GM12864 (cell line): ENCODE results near the gene CHRM1.

Source experiments
- DNase-seq: peaks from one replicate; pipeline ENCODE4 v3.0.0-alpha.2; 2011; ENCODE audit warnings: low read depth
- H3K4me3 ChIP-seq: 2 replicates; pipeline ENCODE4 v1.5.1; 2011; ENCODE audit warnings: mild to moderate bottlenecking, low read depth, low read length, control low read depth
- TF ChIP-seq, protein P1 (sequence below): IDR thresholded peaks from 2 replicates; pipeline ENCODE4 v1.5.1; 2011; ENCODE audit warnings: low read depth, mild to moderate bottlenecking, moderate library complexity, low read length, control low read depth, inconsistent platforms; ENCODE audit errors: missing control alignments

CHRM1 gene

DNA sequence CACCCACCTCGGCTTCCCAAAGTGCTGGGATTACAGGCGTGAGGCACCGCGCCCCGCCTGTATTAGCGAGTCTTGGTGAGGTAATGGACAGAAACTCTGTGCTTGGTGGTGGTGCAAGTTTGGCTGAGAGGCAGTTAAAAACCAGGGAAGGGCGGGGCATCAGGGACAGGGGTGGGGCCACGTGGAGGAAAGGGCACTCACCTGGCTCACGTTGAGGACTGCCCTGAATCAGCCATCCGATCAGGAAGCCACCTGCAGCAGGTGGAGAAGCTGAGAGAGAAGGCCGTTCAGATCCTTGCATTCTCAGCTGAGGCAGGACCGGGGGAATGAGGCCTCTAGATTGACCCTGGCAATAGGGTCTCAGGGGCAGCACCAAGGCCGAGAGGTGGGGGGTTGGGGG lies 12.1 kb upstream of the CHRM1 start:
- no peak for DNase-seq
- TF ChIP-seq, protein P1, sequence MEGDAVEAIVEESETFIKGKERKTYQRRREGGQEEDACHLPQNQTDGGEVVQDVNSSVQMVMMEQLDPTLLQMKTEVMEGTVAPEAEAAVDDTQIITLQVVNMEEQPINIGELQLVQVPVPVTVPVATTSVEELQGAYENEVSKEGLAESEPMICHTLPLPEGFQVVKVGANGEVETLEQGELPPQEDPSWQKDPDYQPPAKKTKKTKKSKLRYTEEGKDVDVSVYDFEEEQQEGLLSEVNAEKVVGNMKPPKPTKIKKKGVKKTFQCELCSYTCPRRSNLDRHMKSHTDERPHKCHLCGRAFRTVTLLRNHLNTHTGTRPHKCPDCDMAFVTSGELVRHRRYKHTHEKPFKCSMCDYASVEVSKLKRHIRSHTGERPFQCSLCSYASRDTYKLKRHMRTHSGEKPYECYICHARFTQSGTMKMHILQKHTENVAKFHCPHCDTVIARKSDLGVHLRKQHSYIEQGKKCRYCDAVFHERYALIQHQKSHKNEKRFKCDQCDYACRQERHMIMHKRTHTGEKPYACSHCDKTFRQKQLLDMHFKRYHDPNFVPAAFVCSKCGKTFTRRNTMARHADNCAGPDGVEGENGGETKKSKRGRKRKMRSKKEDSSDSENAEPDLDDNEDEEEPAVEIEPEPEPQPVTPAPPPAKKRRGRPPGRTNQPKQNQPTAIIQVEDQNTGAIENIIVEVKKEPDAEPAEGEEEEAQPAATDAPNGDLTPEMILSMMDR, result no peak
- H3K4me3 ChIP-seq, result no peak overlapping the region

DNA sequence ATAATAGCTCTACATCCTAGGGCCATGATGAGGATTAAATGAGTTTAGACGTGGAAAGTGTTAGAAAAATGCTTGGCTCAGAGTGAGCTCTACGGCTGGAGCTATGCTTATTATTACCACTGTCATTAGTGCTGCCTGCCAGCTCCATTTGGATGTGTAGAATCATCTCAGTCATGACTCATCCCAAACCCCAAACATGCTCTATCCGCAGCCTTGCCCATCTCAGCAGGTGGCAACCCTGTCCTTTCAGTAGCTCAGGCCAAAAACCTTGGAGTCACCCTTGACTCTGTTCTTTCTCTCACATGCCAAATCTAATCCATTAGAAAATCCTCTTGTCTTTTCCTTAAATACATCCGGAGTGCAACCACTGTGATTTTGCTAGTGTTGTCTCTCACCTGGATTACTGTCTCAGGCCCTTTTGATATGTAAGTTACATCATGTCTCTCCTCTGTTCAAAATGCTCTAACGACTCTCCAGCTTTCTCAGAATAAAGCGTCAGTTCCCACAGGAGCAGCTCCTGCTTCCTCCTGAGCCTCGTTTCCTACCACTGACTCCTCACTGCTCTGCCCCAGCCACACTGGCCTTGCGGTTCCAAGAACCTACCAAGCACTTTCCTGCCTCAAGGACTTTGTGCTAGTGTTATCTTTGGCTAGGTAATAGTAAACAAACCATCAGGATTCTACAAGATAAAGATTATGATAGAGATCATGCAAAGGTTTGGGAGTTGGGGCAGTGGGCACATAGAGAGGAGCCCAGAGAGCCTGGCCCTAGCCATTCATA lies 10.5 kb upstream of the CHRM1 start:
- TF ChIP-seq, protein P1, result no peak
- DNase-seq, result no peak

DNA sequence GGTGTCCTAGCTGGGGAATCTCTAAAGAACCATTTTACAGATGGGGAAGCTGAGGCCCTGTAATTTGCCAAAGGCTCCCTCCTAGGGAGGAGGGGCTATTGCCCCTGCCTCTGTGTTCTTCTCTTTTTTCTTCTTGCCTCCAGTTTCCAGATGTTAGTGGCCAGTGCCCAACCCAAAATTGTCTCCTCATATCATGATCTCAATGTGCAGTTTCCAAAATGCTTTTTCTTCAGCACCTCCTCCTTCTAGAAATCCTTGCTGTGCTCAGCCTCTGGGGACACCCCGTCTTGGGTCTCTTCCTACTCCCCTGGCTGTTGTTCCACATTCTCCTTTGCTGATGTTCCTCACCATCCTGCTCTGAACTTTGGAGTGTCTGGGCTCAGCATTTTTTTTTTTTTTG lies 9.5 kb upstream of the CHRM1 start:
- TF ChIP-seq, protein P1, result no peak
- no peak overlapping the region for H3K4me3 ChIP-seq
- DNase-seq, result no peak

More for the DNA sequence above, 10.5 kb upstream of the CHRM1 start:
- H3K4me3 ChIP-seq, result no peak overlapping the region

DNA sequence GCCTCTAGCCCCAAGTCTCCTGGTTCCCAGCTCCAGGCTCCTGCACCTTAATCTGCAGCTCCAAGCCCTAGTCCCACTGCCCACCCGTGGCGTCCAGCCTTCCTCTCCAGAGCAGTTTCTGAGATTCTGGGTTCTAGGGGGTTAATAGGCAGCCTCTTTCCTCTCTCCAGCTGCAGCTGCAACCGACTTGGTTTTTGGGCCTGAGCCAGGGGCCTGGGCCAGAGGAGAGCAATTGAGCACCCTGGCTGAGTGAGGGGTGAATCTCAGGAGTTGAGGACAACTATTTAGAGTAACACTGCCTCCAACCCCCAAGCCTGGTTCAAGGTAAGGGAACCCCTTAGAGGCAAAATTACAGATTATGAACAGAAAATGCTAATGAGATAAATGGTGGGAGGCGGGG lies 9.0 kb upstream of the CHRM1 start:
- no peak for DNase-seq
- TF ChIP-seq, protein P1, result no peak
- H3K4me3 ChIP-seq, result no peak overlapping the region

DNA sequence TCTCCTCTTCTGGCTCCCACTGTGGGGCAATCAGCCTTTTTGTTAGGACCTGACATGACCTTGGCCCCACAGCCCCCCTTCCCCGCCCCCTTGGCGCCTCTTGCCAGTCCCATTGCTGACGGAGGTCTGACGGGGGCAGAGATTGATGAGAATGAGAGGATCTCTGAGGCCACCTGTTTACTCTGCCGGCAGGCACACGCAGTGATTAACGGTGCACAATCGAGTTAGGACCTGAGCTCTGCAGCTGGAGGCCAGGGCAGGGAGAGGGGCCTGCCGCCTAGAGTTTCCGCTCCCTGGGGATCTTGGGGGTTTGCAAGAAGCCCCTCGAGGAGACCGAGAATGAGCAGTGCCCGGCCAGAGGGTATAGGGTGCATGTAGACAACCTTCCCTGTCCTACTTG lies 6.8 kb upstream of the CHRM1 start:
- no peak overlapping the region for H3K4me3 ChIP-seq
- no peak for DNase-seq
- TF ChIP-seq, protein P1, result no peak

DNA sequence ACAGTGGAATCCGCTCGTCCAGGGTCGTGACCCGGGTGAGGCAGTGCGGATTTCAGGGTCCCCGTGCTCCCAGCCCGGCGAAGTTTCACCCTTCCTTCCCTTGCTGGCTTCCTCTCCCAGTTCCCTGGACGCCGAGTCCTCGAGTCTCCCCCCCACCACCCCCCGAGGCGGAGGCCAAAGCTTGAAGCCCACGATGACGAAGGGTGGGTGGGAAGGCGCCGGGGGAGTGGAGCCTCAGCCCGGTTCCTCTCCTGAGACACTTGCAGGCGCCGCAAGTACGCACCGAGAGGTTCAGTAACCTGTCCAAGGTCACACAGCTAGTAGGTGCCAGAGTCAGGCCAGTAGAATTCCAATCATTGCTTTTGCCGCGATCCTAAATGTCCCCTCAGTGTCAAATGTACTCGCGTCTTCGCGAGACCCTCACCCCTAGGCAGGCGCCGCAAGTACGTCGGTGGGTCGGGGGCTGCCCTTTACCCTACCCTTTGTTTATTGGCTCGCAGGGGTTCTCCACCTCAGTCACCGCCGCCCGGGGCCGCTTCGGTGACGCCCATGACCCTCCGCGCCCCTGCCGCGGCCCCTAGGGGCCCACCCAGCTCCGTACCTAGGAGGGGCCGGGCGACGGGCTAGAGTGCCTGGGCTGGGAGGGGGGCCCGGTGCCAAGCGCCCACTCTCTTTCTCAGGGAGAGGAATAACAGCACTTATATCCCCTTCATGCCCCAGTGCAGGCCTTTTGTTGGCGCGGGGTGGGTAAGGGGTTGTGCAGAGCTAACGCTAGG lies 5.7 kb upstream of the CHRM1 start:
- TF ChIP-seq, protein P1, result no peak
- DNase-seq, result no peak
- no peak overlapping the region for H3K4me3 ChIP-seq
